ENCODE data around the gene BMPR1B.

DNA sequence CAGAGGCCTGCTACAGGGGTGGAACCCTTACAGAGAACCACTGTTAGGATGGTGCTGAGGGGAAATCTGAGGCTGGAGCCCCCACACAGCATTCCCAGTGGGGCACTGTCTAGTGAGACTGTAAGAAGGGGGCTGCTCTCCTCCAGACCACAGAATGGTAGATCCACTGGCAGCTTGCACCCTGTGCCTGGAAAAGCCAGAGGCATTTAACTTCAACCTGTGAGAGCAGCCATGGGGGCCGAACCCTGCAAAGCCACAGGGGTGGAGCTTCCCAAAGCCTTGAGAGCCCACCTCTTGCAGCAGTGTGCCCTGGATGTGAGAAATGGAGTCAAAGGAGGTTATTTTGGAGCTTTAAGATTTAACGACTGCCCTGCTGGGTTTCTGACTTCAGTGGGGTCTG lies 159.4 kb downstream of the BMPR1B start:
- TF ChIP-seq, protein P1, sequence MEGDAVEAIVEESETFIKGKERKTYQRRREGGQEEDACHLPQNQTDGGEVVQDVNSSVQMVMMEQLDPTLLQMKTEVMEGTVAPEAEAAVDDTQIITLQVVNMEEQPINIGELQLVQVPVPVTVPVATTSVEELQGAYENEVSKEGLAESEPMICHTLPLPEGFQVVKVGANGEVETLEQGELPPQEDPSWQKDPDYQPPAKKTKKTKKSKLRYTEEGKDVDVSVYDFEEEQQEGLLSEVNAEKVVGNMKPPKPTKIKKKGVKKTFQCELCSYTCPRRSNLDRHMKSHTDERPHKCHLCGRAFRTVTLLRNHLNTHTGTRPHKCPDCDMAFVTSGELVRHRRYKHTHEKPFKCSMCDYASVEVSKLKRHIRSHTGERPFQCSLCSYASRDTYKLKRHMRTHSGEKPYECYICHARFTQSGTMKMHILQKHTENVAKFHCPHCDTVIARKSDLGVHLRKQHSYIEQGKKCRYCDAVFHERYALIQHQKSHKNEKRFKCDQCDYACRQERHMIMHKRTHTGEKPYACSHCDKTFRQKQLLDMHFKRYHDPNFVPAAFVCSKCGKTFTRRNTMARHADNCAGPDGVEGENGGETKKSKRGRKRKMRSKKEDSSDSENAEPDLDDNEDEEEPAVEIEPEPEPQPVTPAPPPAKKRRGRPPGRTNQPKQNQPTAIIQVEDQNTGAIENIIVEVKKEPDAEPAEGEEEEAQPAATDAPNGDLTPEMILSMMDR (IDR thresholded peaks at IDR 0.05): no peak
- TF ChIP-seq POLR2AphosphoS5 (IDR thresholded peaks at IDR 0.05; ENCODE audit: low read depth, low read length): no peak
- TF ChIP-seq, protein P2, sequence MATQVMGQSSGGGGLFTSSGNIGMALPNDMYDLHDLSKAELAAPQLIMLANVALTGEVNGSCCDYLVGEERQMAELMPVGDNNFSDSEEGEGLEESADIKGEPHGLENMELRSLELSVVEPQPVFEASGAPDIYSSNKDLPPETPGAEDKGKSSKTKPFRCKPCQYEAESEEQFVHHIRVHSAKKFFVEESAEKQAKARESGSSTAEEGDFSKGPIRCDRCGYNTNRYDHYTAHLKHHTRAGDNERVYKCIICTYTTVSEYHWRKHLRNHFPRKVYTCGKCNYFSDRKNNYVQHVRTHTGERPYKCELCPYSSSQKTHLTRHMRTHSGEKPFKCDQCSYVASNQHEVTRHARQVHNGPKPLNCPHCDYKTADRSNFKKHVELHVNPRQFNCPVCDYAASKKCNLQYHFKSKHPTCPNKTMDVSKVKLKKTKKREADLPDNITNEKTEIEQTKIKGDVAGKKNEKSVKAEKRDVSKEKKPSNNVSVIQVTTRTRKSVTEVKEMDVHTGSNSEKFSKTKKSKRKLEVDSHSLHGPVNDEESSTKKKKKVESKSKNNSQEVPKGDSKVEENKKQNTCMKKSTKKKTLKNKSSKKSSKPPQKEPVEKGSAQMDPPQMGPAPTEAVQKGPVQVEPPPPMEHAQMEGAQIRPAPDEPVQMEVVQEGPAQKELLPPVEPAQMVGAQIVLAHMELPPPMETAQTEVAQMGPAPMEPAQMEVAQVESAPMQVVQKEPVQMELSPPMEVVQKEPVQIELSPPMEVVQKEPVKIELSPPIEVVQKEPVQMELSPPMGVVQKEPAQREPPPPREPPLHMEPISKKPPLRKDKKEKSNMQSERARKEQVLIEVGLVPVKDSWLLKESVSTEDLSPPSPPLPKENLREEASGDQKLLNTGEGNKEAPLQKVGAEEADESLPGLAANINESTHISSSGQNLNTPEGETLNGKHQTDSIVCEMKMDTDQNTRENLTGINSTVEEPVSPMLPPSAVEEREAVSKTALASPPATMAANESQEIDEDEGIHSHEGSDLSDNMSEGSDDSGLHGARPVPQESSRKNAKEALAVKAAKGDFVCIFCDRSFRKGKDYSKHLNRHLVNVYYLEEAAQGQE (IDR thresholded peaks at IDR 0.05; ENCODE audit: insufficient read depth in 1 of 2, low read depth in 2 of 2, low read length in 1 of 2): no peak
